GM21529 (cell line): ENCODE data around the gene CCDC93.

ENCODE experiments used
- ATAC-seq: cut with Tn5 transposase; IDR thresholded peaks from one replicate; pipeline ENCODE4 v1.9.1; 2021; ENCODE audit not compliant: unreplicated experiment

Gene CCDC93

DNA sequence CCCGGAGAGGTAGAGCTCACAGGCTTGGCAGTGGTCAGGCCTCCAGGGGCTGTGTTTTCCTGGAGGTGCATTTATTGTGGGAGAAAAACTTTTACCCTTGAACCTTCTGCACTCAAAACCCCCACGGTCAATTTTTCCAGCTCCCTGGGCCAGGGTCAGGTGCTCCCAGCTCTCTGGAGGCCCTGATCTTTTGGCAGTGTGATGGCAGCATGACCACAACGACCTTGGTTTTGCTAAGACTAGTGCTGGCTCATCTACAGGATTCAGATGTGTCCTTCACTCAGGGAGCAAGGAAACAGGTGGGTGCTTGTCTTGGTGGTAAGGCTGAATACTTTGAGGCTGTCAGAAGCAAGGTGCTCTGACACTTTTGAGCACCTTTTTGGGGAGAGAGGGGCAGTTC lies 92.3 kb downstream of the CCDC93 start:
- ATAC-seq = no peak

DNA sequence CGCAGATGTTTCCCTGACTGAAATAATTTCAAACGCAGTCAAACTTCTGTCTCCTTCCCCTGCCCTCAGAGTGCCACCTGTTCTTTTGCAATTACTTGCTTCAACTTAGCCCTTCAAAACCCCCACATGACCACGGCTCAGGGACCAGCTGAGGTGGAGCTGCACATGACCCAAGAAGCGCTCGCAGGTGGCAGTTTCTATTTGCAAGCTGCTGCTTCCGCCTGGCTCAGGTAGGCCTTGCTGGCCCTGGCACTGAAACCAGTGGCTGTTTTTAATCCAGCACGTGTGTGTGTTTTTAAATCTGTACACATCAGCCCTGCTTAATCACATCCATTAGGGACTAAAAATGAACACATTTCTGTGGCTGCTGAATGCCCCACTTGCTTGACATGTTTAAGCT lies 95.3 kb downstream of the CCDC93 start:
- ATAC-seq = no peak

DNA sequence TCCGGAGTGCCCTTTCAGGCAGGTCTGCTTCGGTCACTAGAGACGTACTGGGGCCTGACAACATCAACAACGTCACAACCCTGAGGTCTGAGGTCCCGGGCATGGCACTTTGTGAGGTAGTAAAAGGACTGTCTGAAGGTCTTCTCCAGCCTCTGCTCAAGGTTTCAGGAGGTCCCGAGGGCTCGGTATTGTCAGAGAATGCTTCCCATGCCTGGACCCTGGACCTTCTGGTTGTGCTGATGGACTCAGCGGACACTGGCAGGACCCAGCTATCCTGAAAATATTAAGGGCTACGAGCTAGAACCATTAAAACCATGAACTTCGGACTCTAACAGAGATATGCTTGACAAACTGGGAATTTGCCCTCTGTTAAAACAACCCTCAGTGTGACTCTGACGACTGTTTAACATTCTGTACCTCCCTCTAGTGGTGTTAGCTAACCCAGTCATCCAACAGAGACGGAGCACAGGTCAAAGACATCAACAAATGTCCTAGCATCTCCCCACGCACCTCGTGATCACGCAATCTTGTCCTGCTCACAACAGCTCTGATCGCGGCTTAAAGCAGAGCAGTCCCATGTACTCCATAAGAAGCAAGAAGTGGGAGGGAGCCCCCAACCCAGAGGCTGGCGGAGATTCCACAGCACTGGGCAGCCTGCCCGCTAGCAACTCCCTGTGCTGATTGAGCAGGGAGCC lies 96.5 kb downstream of the CCDC93 start:
- ATAC-seq = no peak

DNA sequence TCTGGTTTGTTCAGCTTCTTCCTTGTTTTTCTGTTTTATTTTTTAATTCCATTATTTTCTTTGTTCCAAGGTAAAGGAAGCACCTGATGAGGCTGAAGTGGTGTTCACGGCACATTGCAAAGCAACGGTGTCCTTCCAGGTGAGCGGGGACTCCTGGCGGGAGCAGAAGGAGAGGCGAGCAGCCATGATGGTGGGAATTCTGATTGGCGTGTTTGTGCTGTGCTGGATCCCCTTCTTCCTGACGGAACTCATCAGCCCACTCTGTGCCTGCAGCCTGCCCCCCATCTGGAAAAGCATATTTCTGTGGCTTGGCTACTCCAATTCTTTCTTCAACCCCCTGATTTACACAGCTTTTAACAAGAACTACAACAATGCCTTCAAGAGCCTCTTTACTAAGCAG lies 110.9 kb downstream of the CCDC93 start:
- no peak for ATAC-seq

DNA sequence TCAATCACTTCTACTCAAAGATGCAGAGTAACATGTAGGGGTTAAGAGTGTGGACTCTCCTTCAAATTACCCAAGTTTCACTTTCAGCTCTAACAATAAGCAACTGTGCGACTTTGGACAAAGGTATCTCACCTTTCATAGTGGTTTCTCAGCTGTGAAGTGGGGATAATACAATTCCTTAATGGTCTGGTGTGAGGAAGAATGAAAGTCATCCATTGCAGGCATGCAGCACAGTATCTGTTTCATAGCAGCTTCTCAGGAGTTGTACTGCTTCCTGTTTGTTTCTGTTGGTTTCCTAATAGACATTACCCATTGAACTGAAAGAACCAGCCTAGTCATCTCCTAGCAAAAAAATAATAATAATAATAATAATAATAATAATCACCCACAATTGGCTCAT lies 125.0 kb downstream of the CCDC93 start:
- ATAC-seq = peak; percentile 66

DNA sequence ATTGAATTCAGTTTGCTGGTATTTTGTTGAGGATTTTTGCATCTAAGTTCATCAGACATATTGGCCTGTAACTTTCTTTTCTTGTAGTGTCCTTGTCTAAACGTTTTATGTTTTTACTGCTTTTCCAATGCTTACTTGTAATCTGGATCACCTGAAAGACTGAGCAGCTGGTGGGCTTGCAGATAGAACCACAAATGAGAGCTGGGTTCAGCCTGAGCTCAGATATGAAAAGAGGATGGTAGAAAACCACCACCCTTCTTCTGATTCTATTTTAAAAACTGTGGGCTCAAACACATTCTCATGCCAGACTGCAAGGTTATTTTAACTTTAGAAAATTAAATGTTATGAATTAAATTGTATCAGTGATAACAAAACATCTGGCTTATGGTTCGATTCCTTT lies 128.6 kb downstream of the CCDC93 start:
- ATAC-seq = no peak

DNA sequence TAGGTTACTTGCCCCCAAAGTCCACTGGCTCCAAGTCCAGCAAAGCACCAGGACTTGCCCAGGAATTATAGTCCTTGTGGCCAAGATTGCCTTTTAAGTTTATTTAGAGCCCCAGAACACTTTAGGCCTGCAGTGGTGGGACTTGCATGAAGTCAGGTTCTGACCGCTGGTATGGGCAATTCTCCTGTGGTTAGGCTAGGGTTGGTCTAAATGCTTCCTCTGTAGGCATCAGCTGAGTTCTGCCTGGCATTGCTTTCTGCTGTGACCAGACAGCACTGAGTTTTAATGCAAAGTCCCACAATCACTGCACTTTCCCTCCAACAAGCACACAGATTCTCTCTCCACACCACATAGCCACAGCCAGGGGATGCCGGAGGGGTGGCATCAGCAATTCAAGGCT lies 134.9 kb downstream of the CCDC93 start:
- ATAC-seq = no peak

DNA sequence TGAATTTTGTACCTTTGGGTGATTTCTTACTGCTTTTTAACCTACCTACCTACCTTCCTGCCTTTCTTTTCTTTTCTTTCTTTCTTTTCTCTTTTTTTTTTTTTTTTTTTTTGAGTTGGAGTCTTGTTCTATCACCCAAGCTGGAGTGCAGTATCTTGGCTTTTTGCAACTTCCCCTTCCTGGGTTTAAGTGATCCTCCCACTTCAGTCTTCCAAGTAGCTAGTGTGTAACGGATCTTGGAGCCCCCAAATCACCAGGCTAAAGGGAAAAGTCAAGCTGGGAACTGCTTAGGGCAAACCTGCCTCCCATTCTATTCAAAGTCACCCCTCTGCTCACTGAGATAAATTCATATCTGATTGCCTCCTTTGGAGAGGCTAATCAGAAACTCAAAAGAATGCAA lies 138.1 kb downstream of the CCDC93 start:
- no peak for ATAC-seq
